Measurements from ENCODE around the gene COL18A1. TPM values are rescaled to one million over a fixed set of nuclear protein-coding genes. Genes with fewer than 3 reads are reported as not detected.
A peak's percentile ranks its signal among the peaks of the same experiment; 100 is the strongest.

The COL18A1 gene
- total RNA-seq, 3 donors from 2014 or later (not counting 1 experiment from before 2014, with no cell fraction given), result 12.3 to 22.3 (median 12.7) TPM

- no peaks in the 10 kb centered on the region for H3K36me3 ChIP-seq (ENCODE audit: control insufficient read depth, insufficient read depth, low read length)
- ATAC-seq, result peak in 1 of 3 donors; percentile 11
- no peak overlapping the region for H3K27ac ChIP-seq (ENCODE audit: low read length)
- no peaks in the 10 kb centered on the region for H3K9me3 ChIP-seq (ENCODE audit: control insufficient read depth, insufficient read depth, low read length)
- 81% methylated on average over 15 of the region's 15 CpGs for WGBS (ENCODE audit: insufficient coverage)
- H3K27me3 Mint-ChIP-seq (ENCODE audit: low read depth in 2 of 2), result peaks cover 15 to 39% of the 10 kb centered on the region in 2 donors
- no peak overlapping the region for H3K4me3 ChIP-seq (ENCODE audit: low read length)
- peaks cover 4 to 10% of the 10 kb centered on the region in 2 donors for H3K4me1 Mint-ChIP-seq
- no peak overlapping the region for H3K4me3 Mint-ChIP-seq
- no peaks in the 10 kb centered on the region for H3K36me3 Mint-ChIP-seq
- TF ChIP-seq, protein P1, sequence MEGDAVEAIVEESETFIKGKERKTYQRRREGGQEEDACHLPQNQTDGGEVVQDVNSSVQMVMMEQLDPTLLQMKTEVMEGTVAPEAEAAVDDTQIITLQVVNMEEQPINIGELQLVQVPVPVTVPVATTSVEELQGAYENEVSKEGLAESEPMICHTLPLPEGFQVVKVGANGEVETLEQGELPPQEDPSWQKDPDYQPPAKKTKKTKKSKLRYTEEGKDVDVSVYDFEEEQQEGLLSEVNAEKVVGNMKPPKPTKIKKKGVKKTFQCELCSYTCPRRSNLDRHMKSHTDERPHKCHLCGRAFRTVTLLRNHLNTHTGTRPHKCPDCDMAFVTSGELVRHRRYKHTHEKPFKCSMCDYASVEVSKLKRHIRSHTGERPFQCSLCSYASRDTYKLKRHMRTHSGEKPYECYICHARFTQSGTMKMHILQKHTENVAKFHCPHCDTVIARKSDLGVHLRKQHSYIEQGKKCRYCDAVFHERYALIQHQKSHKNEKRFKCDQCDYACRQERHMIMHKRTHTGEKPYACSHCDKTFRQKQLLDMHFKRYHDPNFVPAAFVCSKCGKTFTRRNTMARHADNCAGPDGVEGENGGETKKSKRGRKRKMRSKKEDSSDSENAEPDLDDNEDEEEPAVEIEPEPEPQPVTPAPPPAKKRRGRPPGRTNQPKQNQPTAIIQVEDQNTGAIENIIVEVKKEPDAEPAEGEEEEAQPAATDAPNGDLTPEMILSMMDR (IDR thresholded peaks at IDR 0.05), result no peak
- no peak for DNase-seq
- peaks cover 15% of the 10 kb centered on the region for H3K4me1 ChIP-seq (ENCODE audit: control insufficient read depth, insufficient read depth, low read length)
- H3K27me3 ChIP-seq (ENCODE audit: control insufficient read depth, insufficient read depth, low read length), result no peaks in the 10 kb centered on the region
- intact Hi-C loops (cut with micrococcal nuclease), result no loop called here
- H3K27ac Mint-ChIP-seq, result no peak overlapping the region
- H3K9me3 Mint-ChIP-seq, result no peaks in the 10 kb centered on the region
Measured at GRCh38 chr21:45373991-45374816, 30.8 kb upstream of the COL18A1 start.

DNA sequence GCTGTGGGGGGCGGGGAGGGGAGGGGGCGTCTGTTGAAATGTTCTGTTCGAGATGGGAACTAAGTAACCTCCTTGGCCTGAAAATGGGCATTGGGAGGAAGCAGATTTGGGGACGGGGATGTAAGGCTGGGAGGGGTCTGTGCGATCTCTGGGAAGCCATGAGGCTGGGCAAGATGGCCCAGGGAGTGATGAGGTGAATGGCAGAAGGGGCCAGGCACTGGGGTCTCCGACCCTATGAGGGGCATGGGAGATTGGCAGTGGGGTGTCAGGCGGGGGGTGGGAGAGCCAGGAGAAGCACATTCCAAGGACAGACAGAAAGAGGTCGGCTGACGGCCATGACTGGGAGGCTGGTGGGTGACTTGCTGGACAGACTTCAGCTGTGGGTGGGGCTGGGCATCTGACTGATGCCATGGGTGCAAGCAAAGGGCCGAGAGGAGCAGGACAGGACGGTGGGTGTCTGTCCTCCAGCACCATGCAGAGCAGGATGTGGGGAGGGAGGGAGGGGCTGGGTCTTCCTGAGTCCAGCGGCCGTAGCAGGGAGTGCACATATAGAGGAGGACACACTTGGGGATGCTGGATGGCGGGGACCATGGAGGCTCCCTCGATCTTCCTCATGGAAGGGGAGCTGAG, 30.0 kb upstream of the COL18A1 start:
- H3K27me3 ChIP-seq (ENCODE audit: control insufficient read depth, insufficient read depth, low read length), result no peaks in the 10 kb centered on the region
- peaks cover 19 to 46% of the 10 kb centered on the region in 2 donors for H3K27me3 Mint-ChIP-seq (ENCODE audit: low read depth in 2 of 2)
- 64% methylated on average over 15 of the region's 15 CpGs for WGBS (ENCODE audit: insufficient coverage)
- H3K36me3 ChIP-seq (ENCODE audit: control insufficient read depth, insufficient read depth, low read length), result no peaks in the 10 kb centered on the region
- no peaks in the 10 kb centered on the region for H3K36me3 Mint-ChIP-seq
- H3K4me3 ChIP-seq (ENCODE audit: low read length), result no peak overlapping the region
- H3K9me3 Mint-ChIP-seq, result no peaks in the 10 kb centered on the region
- H3K27ac ChIP-seq (ENCODE audit: low read length), result no peak overlapping the region
- H3K4me1 ChIP-seq (ENCODE audit: control insufficient read depth, insufficient read depth, low read length), result peaks cover 11% of the 10 kb centered on the region
- no peak for ATAC-seq
- TF ChIP-seq, protein P1 (IDR thresholded peaks at IDR 0.05), result no peak
- H3K27ac Mint-ChIP-seq, result no peak overlapping the region
- intact Hi-C loops (cut with micrococcal nuclease), result no loop called here
- no peaks in the 10 kb centered on the region for H3K9me3 ChIP-seq (ENCODE audit: control insufficient read depth, insufficient read depth, low read length)
- H3K4me1 Mint-ChIP-seq, result peaks cover 4 to 8% of the 10 kb centered on the region in 2 donors
- no peak overlapping the region for H3K4me3 Mint-ChIP-seq
- DNase-seq, result no peak

DNA sequence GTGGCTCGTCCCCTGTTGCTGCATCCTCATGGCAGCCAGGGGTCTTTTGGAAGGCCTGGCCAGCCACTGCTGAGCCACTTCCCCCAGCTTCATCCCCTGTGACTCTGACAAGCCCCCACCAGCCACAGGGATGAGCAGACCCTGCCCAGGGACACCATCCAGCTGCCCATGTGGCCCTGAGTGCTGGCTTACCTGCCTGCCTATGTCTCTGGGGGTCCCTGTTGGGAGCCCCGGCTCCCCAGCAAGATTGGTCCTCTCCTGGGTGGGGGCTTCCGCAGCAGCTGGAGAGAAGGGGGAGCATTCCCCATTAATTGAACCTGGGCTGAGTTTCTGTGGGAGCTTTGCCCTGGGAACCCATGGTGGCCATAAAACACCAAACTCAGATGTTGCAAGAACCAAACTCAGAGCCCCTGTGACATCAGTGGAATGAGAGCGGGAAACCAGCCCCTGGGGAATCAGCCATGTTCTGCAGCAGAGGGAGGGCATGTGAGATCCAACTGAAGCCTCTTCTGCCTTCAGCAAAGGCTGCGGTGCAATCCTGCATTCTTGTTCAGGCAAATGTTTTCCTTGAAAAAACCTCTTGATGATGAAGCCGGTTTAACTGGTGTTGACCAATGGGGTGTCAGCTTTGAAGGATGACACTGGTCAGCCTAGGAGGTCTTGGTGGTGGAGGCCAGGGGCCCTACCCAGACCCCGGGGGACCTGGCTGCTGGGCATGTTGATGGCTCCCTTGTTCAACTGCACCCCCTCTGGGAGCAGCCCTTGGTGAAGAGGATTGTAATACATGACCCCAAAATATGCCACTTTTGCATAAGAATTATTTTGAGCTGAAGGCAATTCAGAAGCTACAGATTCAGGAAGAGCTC, 28.3 kb upstream of the COL18A1 start:
- Histone ChIP-seq H3K36me3 (ENCODE audit: control insufficient read depth, insufficient read depth, low read length) (no peaks in the 10 kb centered on the region), H3K9me3 (ENCODE audit: control insufficient read depth, insufficient read depth, low read length) (no peaks in the 10 kb centered on the region), H3K4me3 (ENCODE audit: low read length) (no peak overlapping the region), H3K4me1 (ENCODE audit: control insufficient read depth, insufficient read depth, low read length) (no peaks in the 10 kb centered on the region), H3K27me3 (ENCODE audit: control insufficient read depth, insufficient read depth, low read length) (no peaks in the 10 kb centered on the region), H3K27ac (ENCODE audit: low read length) (no peak overlapping the region)
- no peak overlapping the region for H3K27ac Mint-ChIP-seq
- intact Hi-C loops (cut with micrococcal nuclease), result no loop called here
- no peaks in the 10 kb centered on the region for H3K36me3 Mint-ChIP-seq
- no peaks in the 10 kb centered on the region for H3K9me3 Mint-ChIP-seq
- WGBS (ENCODE audit: insufficient coverage), result 83% methylated on average over 7 of the region's 7 CpGs
- TF ChIP-seq, protein P1 (IDR thresholded peaks at IDR 0.05), result no peak
- no peak overlapping the region for H3K4me3 Mint-ChIP-seq
- ATAC-seq, result no peak
- H3K27me3 Mint-ChIP-seq (ENCODE audit: low read depth in 2 of 2), result peaks cover 15 to 40% of the 10 kb centered on the region in 2 donors
- no peak for DNase-seq
- no peaks in the 10 kb centered on the region for H3K4me1 Mint-ChIP-seq
